AG10803 (cell line): Measurements from ENCODE around the gene TNKS2.

Experiments used
- DNase-seq: peaks from one replicate; pipeline ENCODE4 v3.0.0; 2010; ENCODE audit warnings: low read depth
- H3K4me3 ChIP-seq: 2 replicates; pipeline ENCODE4 v1.5.1; 2011; ENCODE audit warnings: mild to moderate bottlenecking, low read length, control low read depth
- CTCF ChIP-seq: conservative IDR thresholded peaks from 2 replicates; pipeline ENCODE4 v1.5.1; 2011; ENCODE audit warnings: mild to moderate bottlenecking, low read length, control low read depth, inconsistent platforms

Gene TNKS2

GRCh38 chr10:91908337-91909116 lies 110.3 kb downstream of the TNKS2 start:
- peak; percentile 46 for TF ChIP-seq CTCF
- H3K4me3 ChIP-seq, result peak overlapping the region; percentile 78
- peak; percentile 70 for DNase-seq

- peak; percentile 26 for DNase-seq
- TF ChIP-seq CTCF, result no peak
- H3K4me3 ChIP-seq, result peak within 1 kb of the TSS; percentile 78
Observed at GRCh38 chr10:91909117-91909677, 111.0 kb downstream of the TNKS2 start, which contains the start of gene FGFBP3. Gene FGFBP3 (minus strand): TSS chr10:91909486. CDS start chr10:91908969, 517 bp downstream.

- no peak for DNase-seq
Observed at GRCh38 chr10:91910467-91910866, 112.2 kb downstream of the TNKS2 start.

More at GRCh38 chr10:91910467-91910866, 112.2 kb downstream of the TNKS2 start:
- TF ChIP-seq CTCF, result no peak
- H3K4me3 ChIP-seq, result no peak overlapping the region
